ENCODE results near the gene EDRF1.

The EDRF1 gene

GRCh38 chr10:125775491-125776106 is 56.1 kb downstream of the EDRF1 start, which contains the start of gene MMP21:
TSS of gene MMP21 (minus strand) at chr10:125775821. CDS start at chr10:125775821, 0 bp downstream.
- no peak for DNase-seq (ENCODE audit: extremely low spot score)
- no peak for TF ChIP-seq CTCF (IDR thresholded peaks at IDR 0.05; ENCODE audit: control extremely low read depth, extremely low read depth, low read depth, missing control alignments)
- CTCF ChIA-PET, result no interaction called here
- POLR2A ChIA-PET, result no interaction called here

- POLR2A ChIA-PET, result no interaction called here
- no peak for TF ChIP-seq CTCF (IDR thresholded peaks at IDR 0.05; ENCODE audit: control extremely low read depth, extremely low read depth, low read depth, missing control alignments)
- DNase-seq (ENCODE audit: extremely low spot score), result no peak
- CTCF ChIA-PET, result no interaction called here
These were observed 58.3 kb downstream of the EDRF1 start for GRCh38 chr10:125777806-125778205.

- CTCF ChIA-PET, result no interaction called here
- POLR2A ChIA-PET, result no interaction called here
These were observed 59.0 kb downstream of the EDRF1 start for GRCh38 chr10:125778556-125778955.

GRCh38 chr10:125779403-125780327 is 60.2 kb downstream of the EDRF1 start:
- no peak for TF ChIP-seq CTCF (IDR thresholded peaks at IDR 0.05; ENCODE audit: control extremely low read depth, extremely low read depth, low read depth, missing control alignments)
- POLR2A ChIA-PET, result no interaction called here
- DNase-seq (ENCODE audit: extremely low spot score), result no peak
- CTCF ChIA-PET, result no interaction called here

More at GRCh38 chr10:125778556-125778955, 59.0 kb downstream of the EDRF1 start:
- no peak for TF ChIP-seq CTCF (IDR thresholded peaks at IDR 0.05; ENCODE audit: control extremely low read depth, extremely low read depth, low read depth, missing control alignments)
- DNase-seq (ENCODE audit: extremely low spot score), result no peak

- CTCF ChIA-PET, result no interaction called here
- no peak for DNase-seq (ENCODE audit: extremely low spot score)
- POLR2A ChIA-PET, result no interaction called here
- TF ChIP-seq CTCF (IDR thresholded peaks at IDR 0.05; ENCODE audit: control extremely low read depth, extremely low read depth, low read depth, missing control alignments), result no peak
These were observed 61.9 kb downstream of the EDRF1 start for GRCh38 chr10:125781374-125781773.

- DNase-seq (ENCODE audit: extremely low spot score), result no peak
- ChIA-PET CTCF (interaction anchor here (0.8 kb wide), 1 partner anchor 45 kb away, joined by 3 read pairs; no protein-coding TSS in a partner anchor), POLR2A (no interaction called here)
- no peak for TF ChIP-seq CTCF (IDR thresholded peaks at IDR 0.05; ENCODE audit: control extremely low read depth, extremely low read depth, low read depth, missing control alignments)
These were observed 62.5 kb downstream of the EDRF1 start for GRCh38 chr10:125782054-125782453.
